ENCODE results near the gene DDX6.

DDX6 gene

GRCh38 chr11:118699506-118700220 lies 91.3 kb downstream of the DDX6 start:
- DNase-seq (ENCODE audit: low spot score) = no peak

Data from germinal center (tissue), 1 donor.